B cell (primary cell): ENCODE results near the gene RDM1. TPM values are rescaled to one million over a fixed set of nuclear protein-coding genes. Genes with fewer than 3 reads are reported as not detected.

Source experiments
- ATAC-seq: fragments of 200-7000 bp; cut with Tn5 transposase; one replicate; pipeline ENCODE4 v1.10.0; 2021; ENCODE audit warnings: low read depth, mild to moderate bottlenecking, moderate number of reproducible peaks, moderate library complexity
- CTCF ChIA-PET: fragments of 350-600 bp; sonication (Branson Sonifier 250); formaldehyde crosslinking; loops from one replicate; lab custom pipeline; 2021; ENCODE audit warnings: antibody characterized with exemption, inconsistent platforms; lab: Charles Lee
- POLR2A ChIA-PET: fragments of 350-600 bp; sonication (Branson Sonifier 250); formaldehyde crosslinking; loops from one replicate; lab custom pipeline; 2021; ENCODE audit warnings: antibody characterized with exemption; lab: Charles Lee
- DNase-seq: peaks from one replicate; pipeline ENCODE4 v3.0.0; 2013
- H2AFZ ChIP-seq: 2 replicates; pipeline ENCODE4 v1.6.1; 2012; ENCODE audit warnings: mild to moderate bottlenecking, low read depth, low read length; ENCODE audit not compliant: insufficient read depth, poor library complexity, severe bottlenecking
- H3K27ac ChIP-seq, 2 donors: 1 replicate in 1 of 2; 2 replicates in 1 of 2; pipeline ENCODE4 v1.5.1; 2012 to 2013; ENCODE audit warnings: low read length in 2 of 2, mild to moderate bottlenecking in 2 of 2, moderate library complexity in 1 of 2
- H3K27me3 ChIP-seq, 4 experiments: fragments of 200-600 bp in 1 of 4; sonication (generic) in 1 of 4; replicated peaks in 1 of 4; 1 replicate in 2 of 4; 2 replicates in 2 of 4; pipeline versions ENCODE4 v1.6.1 to v1.7.0; 2013 to 2016; ENCODE audit warnings: low read length in 3 of 4, mild to moderate bottlenecking in 2 of 4, mixed read lengths in 1 of 4, moderate library complexity in 1 of 4; ENCODE audit not compliant: insufficient read depth in 4 of 4, control insufficient read depth in 3 of 4; ENCODE audit errors: control extremely low read depth in 1 of 4
- H3K36me3 ChIP-seq, 2 experiments: replicated peaks in 1 of 2; 1 replicate in 1 of 2; 2 replicates in 1 of 2; pipeline versions ENCODE4 v1.6.1 to v1.7.1; 2013; ENCODE audit warnings: low read length in 1 of 2; ENCODE audit not compliant: insufficient read depth in 2 of 2, control insufficient read depth in 1 of 2; ENCODE audit errors: control extremely low read depth in 1 of 2, extremely low read depth in 1 of 2
- H3K4me1 ChIP-seq, 2 donors: fragments of 200-600 bp in 1 of 2; sonication (generic) in 1 of 2; 1 replicate in 1 of 2; 2 replicates in 1 of 2; pipeline versions ENCODE4 v1.5.1 to v1.6.1; 2013 to 2017; ENCODE audit warnings: low read length in 2 of 2; ENCODE audit not compliant: control insufficient read depth in 2 of 2, insufficient read depth in 2 of 2
- H3K4me2 ChIP-seq: replicated peaks from 2 replicates; pipeline ENCODE3; 2012; ENCODE audit warnings: mild to moderate bottlenecking, low read depth, low read length; ENCODE audit not compliant: poor library complexity, severe bottlenecking
- H3K4me3 ChIP-seq, 5 experiments: fragments of 200-600 bp in 1 of 5; sonication (generic) in 1 of 5; 1 replicate in 3 of 5; 2 replicates in 2 of 5; pipeline versions ENCODE4 v1.5.1 to v1.7.0; 2011 to 2016; ENCODE audit warnings: low read length in 4 of 5, mild to moderate bottlenecking in 4 of 5, low read depth in 2 of 5, control low read depth in 1 of 5, moderate library complexity in 1 of 5; ENCODE audit not compliant: insufficient read depth in 1 of 5; ENCODE audit errors: control extremely low read depth in 1 of 5, extremely low read depth in 1 of 5
- H3K79me2 ChIP-seq: fragments of 200-600 bp; sonication (generic); one replicate; pipeline ENCODE4 v1.6.0; 2016; ENCODE audit warnings: low read length; ENCODE audit not compliant: control insufficient read depth, insufficient read depth
- H3K9ac ChIP-seq: fragments of 200-600 bp; sonication (generic); 2 replicates; pipeline ENCODE4 v1.6.1; 2017; ENCODE audit warnings: mild to moderate bottlenecking, low read length, moderate library complexity
- H3K9me3 ChIP-seq, 3 donors: one replicate each; pipeline versions ENCODE4 v1.6.1 to v1.7.1; 2013; ENCODE audit warnings: low read length in 2 of 3; ENCODE audit not compliant: control insufficient read depth in 2 of 3, insufficient read depth in 1 of 3; ENCODE audit errors: control extremely low read depth in 1 of 3
- H4K20me1 ChIP-seq: 2 replicates; pipeline ENCODE4 v1.6.0; 2012; ENCODE audit warnings: mild to moderate bottlenecking, low read length; ENCODE audit not compliant: insufficient read depth, control insufficient read depth, poor library complexity, severe bottlenecking
- H3K27ac Mint-ChIP-seq: one replicate; pipeline ENCODE4 v1.8.0; 2021; ENCODE audit warnings: mixed read lengths
- H3K27me3 Mint-ChIP-seq: one replicate; pipeline ENCODE4 v1.8.0; 2021; ENCODE audit warnings: mixed read lengths
- H3K4me1 Mint-ChIP-seq: one replicate; pipeline ENCODE4 v1.8.0; 2021; ENCODE audit warnings: mixed read lengths
- H3K4me3 Mint-ChIP-seq: one replicate; pipeline ENCODE4 v1.8.0; 2021; ENCODE audit warnings: mixed read lengths
- H3K9me3 Mint-ChIP-seq: one replicate; pipeline ENCODE4 v1.8.0; 2022; ENCODE audit warnings: mixed read lengths; ENCODE audit not compliant: insufficient read depth
- EZH2 ChIP-seq: IDR thresholded peaks from 2 replicates; pipeline ENCODE4 v1.6.1; 2012; ENCODE audit warnings: borderline replicate concordance, low read depth, mild to moderate bottlenecking, moderate library complexity, low read length; ENCODE audit not compliant: insufficient read depth, poor library complexity, severe bottlenecking
- WGBS: methylation state at CpG from one replicate; pipeline ENCODE4 v1.1.5; 2013; ENCODE audit warnings: missing lambda C conversion rate; ENCODE audit not compliant: insufficient coverage; 5-methylcytosine and 5-hydroxymethylcytosine counted together
- intact Hi-C: fragments of 100-400 bp; cut with micrococcal nuclease; formaldehyde crosslinking; loops from one replicate; pipeline ENCODE4 v1.10.0; 2022
- polyA plus RNA-seq: library from polyadenylated mRNA; depleted of rRNA; stranded (reverse); fragments of >200 nt; gene quantifications from 2 replicates; pipeline ENCODE4 v1.2.3, GENCODE V29; 2012
- total RNA-seq, 2 donors: library from RNA; stranded (reverse); fragments of 120-200 nt in 1 of 2; gene quantifications; 1 replicate in 1 of 2; 2 replicates in 1 of 2; pipeline versions ENCODE4 v1.2.3 to v1.2.4, GENCODE V29; 2013 to 2022
- TF ChIP-seq, protein P1 (sequence below): fragments of 200-600 bp; IDR thresholded peaks from one replicate; pipeline ENCODE4 v1.8.0; 2022; ENCODE audit warnings: antibody characterized with exemption, mild to moderate bottlenecking

The RDM1 gene
- total and polyA plus RNA-seq, 2 donors (not counting 1 experiment from before 2014, with no cell fraction given), result not detected

DNA sequence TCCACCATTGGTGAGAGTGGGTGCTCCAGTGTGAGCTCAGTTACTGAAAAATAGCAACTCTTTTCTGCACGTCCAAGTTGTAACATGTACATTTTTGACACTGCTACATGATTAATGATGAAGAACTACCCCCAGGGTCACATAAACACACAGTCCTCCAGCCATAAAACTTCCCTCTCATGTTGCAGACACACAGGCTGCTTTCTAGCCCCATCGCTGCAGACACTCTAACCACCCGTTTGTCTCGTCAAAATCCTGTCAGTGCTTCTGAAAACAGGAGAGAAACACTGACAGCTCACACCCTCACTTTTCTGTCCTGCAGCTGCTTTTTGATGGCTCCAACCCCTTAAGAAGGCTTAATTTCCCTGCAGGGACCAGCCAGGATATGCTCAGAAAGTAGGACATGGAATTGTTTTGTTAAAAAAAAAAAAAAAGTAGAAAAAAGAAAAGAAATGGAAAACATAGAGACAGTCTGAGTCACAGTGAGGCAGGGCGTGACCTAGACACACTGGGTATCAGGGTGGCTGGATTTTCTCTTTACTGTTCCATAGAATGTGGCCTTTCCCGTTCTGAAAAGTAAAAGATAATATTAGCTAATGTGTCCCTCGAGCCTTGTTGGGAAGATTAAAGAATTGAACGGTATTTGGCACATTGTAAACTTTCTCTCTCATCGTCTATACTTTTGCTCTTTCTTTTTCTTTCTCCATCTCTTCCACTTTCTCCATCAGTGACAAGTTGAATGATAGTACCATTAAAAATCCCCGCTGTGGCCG lies 29.7 kb downstream of the RDM1 start:
- intact Hi-C loops, result no loop called here
- H3K27ac ChIP-seq, result no peak overlapping the region
- CTCF ChIA-PET, result interaction anchor here (0.5 kb wide), 1 partner anchor 24 kb away, joined by 3 read pairs; no protein-coding TSS in a partner anchor

DNA sequence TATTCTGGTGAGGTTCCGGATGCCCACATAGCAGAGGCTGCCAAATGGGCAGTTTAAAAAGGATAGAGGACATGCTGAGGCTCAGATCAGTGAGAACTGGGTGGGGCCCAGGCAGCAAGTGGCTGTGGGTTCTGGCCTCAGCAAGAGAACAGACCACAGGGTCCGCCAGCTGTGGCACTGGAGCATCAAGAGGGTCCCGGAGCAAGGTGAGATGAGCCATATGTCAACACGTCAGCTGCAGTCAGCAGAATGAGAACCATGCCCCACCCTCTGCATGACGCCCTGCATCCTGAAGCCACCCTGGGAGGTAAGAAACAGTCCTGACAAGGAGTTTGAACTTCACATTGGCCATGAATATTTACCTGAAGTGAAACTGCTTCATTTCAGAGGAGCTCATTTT lies 30.3 kb downstream of the RDM1 start:
- no peak for ATAC-seq

More for the DNA sequence above, 29.7 kb downstream of the RDM1 start:
- Mint-ChIP-seq H3K4me1 (no peaks in the 10 kb centered on the region), H3K9me3 (no peaks in the 10 kb centered on the region), H3K4me3 (no peak overlapping the region), H3K27ac (no peak overlapping the region), H3K27me3 (peaks cover 7% of the 10 kb centered on the region)
- no peaks in the 10 kb centered on the region for H3K36me3 ChIP-seq
- H3K9ac ChIP-seq, result no peak overlapping the region
- DNase-seq (no peak), ATAC-seq (no peak)
- peaks cover 0 to 6% (median 2%) of the 10 kb centered on the region in 4 experiments for H3K27me3 ChIP-seq
- H3K9me3 ChIP-seq, result peaks cover 0 to 2% (median 0%) of the 10 kb centered on the region in 3 donors
- H3K4me2 ChIP-seq, result no peak overlapping the region
- no peak overlapping the region for H2AFZ ChIP-seq
- WGBS, result 86% methylated on average over 4 of the region's 11 CpGs
- H3K79me2 ChIP-seq, result no peaks in the 10 kb centered on the region
- TF ChIP-seq, protein P1, sequence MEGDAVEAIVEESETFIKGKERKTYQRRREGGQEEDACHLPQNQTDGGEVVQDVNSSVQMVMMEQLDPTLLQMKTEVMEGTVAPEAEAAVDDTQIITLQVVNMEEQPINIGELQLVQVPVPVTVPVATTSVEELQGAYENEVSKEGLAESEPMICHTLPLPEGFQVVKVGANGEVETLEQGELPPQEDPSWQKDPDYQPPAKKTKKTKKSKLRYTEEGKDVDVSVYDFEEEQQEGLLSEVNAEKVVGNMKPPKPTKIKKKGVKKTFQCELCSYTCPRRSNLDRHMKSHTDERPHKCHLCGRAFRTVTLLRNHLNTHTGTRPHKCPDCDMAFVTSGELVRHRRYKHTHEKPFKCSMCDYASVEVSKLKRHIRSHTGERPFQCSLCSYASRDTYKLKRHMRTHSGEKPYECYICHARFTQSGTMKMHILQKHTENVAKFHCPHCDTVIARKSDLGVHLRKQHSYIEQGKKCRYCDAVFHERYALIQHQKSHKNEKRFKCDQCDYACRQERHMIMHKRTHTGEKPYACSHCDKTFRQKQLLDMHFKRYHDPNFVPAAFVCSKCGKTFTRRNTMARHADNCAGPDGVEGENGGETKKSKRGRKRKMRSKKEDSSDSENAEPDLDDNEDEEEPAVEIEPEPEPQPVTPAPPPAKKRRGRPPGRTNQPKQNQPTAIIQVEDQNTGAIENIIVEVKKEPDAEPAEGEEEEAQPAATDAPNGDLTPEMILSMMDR, result no peak
- POLR2A ChIA-PET, result no interaction called here
- H3K4me1 ChIP-seq, result no peaks in the 10 kb centered on the region
- H3K4me3 ChIP-seq, result no peak overlapping the region
- H4K20me1 ChIP-seq, result no peaks in the 10 kb centered on the region

More for the DNA sequence above, 30.3 kb downstream of the RDM1 start:
- no peak overlapping the region for H3K27ac Mint-ChIP-seq
- no peaks in the 10 kb centered on the region for H3K4me1 ChIP-seq
- H3K27ac ChIP-seq, result no peak overlapping the region
- H3K4me3 ChIP-seq, result no peak overlapping the region
- H3K27me3 ChIP-seq, result peaks cover 0 to 6% (median 2%) of the 10 kb centered on the region in 4 experiments
- H3K9me3 Mint-ChIP-seq, result no peaks in the 10 kb centered on the region
- intact Hi-C loops, result no loop called here
- ChIA-PET CTCF (no interaction called here), POLR2A (no interaction called here)
- H2AFZ ChIP-seq, result no peak overlapping the region
- no peaks in the 10 kb centered on the region for H3K36me3 ChIP-seq
- H3K4me1 Mint-ChIP-seq, result no peaks in the 10 kb centered on the region
- H3K4me3 Mint-ChIP-seq, result no peak overlapping the region
- 70% methylated on average over 4 of the region's 5 CpGs for WGBS
- no peaks in the 10 kb centered on the region for H4K20me1 ChIP-seq
- H3K27me3 Mint-ChIP-seq, result peaks cover 10% of the 10 kb centered on the region
- TF ChIP-seq EZH2, result no peak
- TF ChIP-seq, protein P1, result no peak
- no peak overlapping the region for H3K4me2 ChIP-seq
- no peaks in the 10 kb centered on the region for H3K79me2 ChIP-seq
- no peak overlapping the region for H3K9ac ChIP-seq
- peaks cover 0 to 2% (median 0%) of the 10 kb centered on the region in 3 donors for H3K9me3 ChIP-seq
- no peak for DNase-seq
